GM19452 (cell line): Measurements from ENCODE around the gene RPS6KA2.
"Not testable (repeated sequence)": the region's sequence is repeated elsewhere in the genome, so short reads cannot be mapped to it uniquely, and the experiment has no call there.

Source experiments
- ATAC-seq: cut with Tn5 transposase; IDR thresholded peaks from one replicate; pipeline ENCODE4 v1.9.1; 2021; ENCODE audit not compliant: unreplicated experiment

RPS6KA2 gene

GRCh38 chr6:166636191-166636933 is 9.3 kb upstream of the RPS6KA2 start:
- no peak for ATAC-seq

GRCh38 chr6:166635013-166635970 is 8.2 kb upstream of the RPS6KA2 start:
- ATAC-seq, result no peak

GRCh38 chr6:166634581-166634980 is 7.5 kb upstream of the RPS6KA2 start:
- ATAC-seq, result not testable (repeated sequence)

- ATAC-seq, result no peak
These were observed 6.9 kb upstream of the RPS6KA2 start for GRCh38 chr6:166633732-166634535.

GRCh38 chr6:166632731-166633130 is 5.7 kb upstream of the RPS6KA2 start:
- no peak for ATAC-seq

GRCh38 chr6:166630462-166630861 is 3.4 kb upstream of the RPS6KA2 start:
- ATAC-seq, result no peak

GRCh38 chr6:166629628-166630027 is 2.6 kb upstream of the RPS6KA2 start:
- ATAC-seq, result no peak

- ATAC-seq, result peak; percentile 36
These were observed 1.1 kb upstream of the RPS6KA2 start for GRCh38 chr6:166627875-166628801.

GRCh38 chr6:166626177-166627032 is 646 bp downstream of the RPS6KA2 start:
- ATAC-seq, result no peak

- ATAC-seq, result no peak
These were observed 1.7 kb downstream of the RPS6KA2 start for GRCh38 chr6:166625356-166625755.

- no peak for ATAC-seq
These were observed 2.8 kb downstream of the RPS6KA2 start for GRCh38 chr6:166624275-166624674.

- no peak for ATAC-seq
These were observed 3.7 kb downstream of the RPS6KA2 start for GRCh38 chr6:166623318-166623717.

GRCh38 chr6:166621114-166621540 is 5.9 kb downstream of the RPS6KA2 start:
- no peak for ATAC-seq

- ATAC-seq, result no peak
These were observed 6.5 kb downstream of the RPS6KA2 start for GRCh38 chr6:166620478-166621113.

- ATAC-seq, result no peak
These were observed 7.1 kb downstream of the RPS6KA2 start for GRCh38 chr6:166619912-166620311.

GRCh38 chr6:166618866-166619761 is 7.9 kb downstream of the RPS6KA2 start:
- no peak for ATAC-seq

- no peak for ATAC-seq
These were observed 8.8 kb downstream of the RPS6KA2 start for GRCh38 chr6:166618251-166618650.

- ATAC-seq, result no peak
These were observed 9.7 kb downstream of the RPS6KA2 start for GRCh38 chr6:166617359-166617758.
